Lower lobe of right lung (tissue), 2 donors: ENCODE measurements around the gene CFAP43. TPM values are rescaled to one million over a fixed set of nuclear protein-coding genes. Genes with fewer than 3 reads are reported as not detected.

Experiments
- ATAC-seq, 2 donors: fragments of 200-7000 bp; cut with Tn5 transposase; one replicate each; pipeline ENCODE4 v1.9.1; 2020 to 2022; ENCODE audit warnings: mild to moderate bottlenecking in 2 of 2, moderate library complexity in 2 of 2
- DNase-seq: peaks from one replicate; pipeline ENCODE4 v3.0.0-alpha.2; 2020
- H3K27ac ChIP-seq: fragments of 200-600 bp; one replicate; pipeline ENCODE4 v1.8.0; 2022
- H3K27me3 ChIP-seq: fragments of 200-600 bp; one replicate; pipeline ENCODE4 v1.8.0; 2022; ENCODE audit warnings: low read depth
- H3K36me3 ChIP-seq: fragments of 200-600 bp; one replicate; pipeline ENCODE4 v1.8.0; 2022; ENCODE audit warnings: mild to moderate bottlenecking
- H3K4me1 ChIP-seq: fragments of 200-600 bp; one replicate; pipeline ENCODE4 v1.8.0; 2022
- H3K4me3 ChIP-seq: fragments of 200-600 bp; one replicate; pipeline ENCODE4 v1.8.0; 2022; ENCODE audit warnings: mild to moderate bottlenecking
- H3K9me3 ChIP-seq: fragments of 200-600 bp; one replicate; pipeline ENCODE4 v1.8.0; 2022
- CTCF ChIP-seq: fragments of 200-600 bp; IDR thresholded peaks from one replicate; pipeline ENCODE4 v1.8.0; 2022; ENCODE audit warnings: antibody characterized with exemption, mild to moderate bottlenecking
- intact Hi-C: fragments of 100-400 bp; cut with DNase I; formaldehyde crosslinking; loops from one replicate; pipeline ENCODE4 v1.11.0; 2022
- total RNA-seq: library from RNA; stranded (reverse); fragmentation: NEBNext Ultra II Directional; extraction: Animal tissue kit (Norgen Biotek cat#: 25700); gene quantifications from one replicate; pipeline ENCODE4 v1.2.1, GENCODE V29; 2021
- donor health status: DM: no; HTN: yes; CAD: no; lungs with severe emphysema.

Gene CFAP43
- total RNA-seq, 1 donor from 2014 or later: 12.9 TPM

DNA sequence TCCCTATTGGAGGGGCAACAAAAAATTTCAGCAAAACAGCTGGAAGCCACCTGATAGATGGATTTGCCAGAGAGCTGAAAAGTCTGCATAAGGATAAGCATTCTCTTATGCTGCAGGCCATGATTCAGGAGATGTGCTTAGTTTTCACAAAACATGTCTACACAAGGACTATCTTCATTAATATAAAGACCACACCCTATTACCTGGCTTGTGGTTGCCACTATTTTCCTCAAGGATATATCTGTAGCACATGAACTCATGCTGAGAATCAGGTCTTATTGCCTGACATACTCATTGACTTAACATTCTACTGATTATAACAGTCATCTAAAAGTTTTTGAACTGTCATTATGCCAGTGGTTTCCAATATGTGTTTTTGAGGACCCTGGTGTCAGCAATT lies 139.4 kb downstream of the CFAP43 start:
- Histone ChIP-seq H3K27me3 (no peaks in the 10 kb centered on the region), H3K4me1 (no peaks in the 10 kb centered on the region), H3K4me3 (no peak overlapping the region), H3K9me3 (no peaks in the 10 kb centered on the region), H3K27ac (no peak overlapping the region), H3K36me3 (no peaks in the 10 kb centered on the region)
- DNase-seq (no peak), ATAC-seq (no peak)
- intact Hi-C loops: no loop called here
- TF ChIP-seq CTCF: no peak

DNA sequence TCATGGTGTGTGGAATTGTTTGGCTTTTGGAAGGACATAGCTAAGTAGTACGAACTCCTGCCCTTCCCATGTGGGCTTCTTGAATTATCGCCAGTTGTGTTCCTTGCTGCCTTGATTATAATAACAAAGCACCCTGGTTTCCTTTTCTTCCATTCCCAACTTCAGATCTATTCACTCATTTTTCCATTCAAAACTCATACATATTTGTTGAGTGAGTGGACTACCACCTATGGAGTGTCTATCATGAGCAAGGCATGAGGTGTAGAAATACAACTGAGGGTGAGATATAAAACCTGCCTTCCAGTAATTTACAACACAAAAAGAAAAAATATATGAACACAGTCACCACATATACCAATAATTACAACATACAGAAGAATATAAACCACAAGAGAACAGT lies 141.6 kb downstream of the CFAP43 start:
- intact Hi-C loops: no loop called here

GRCh38 chr10:104089621-104090020 lies 142.5 kb downstream of the CFAP43 start:
- Histone ChIP-seq H3K9me3 (no peaks in the 10 kb centered on the region), H3K36me3 (no peaks in the 10 kb centered on the region), H3K27ac (no peak overlapping the region), H3K27me3 (no peaks in the 10 kb centered on the region), H3K4me3 (no peak overlapping the region), H3K4me1 (no peaks in the 10 kb centered on the region)
- DNase-seq: no peak
- intact Hi-C loops: no loop called here
- ATAC-seq: no peak
- TF ChIP-seq CTCF: no peak

More for the DNA sequence above, 141.6 kb downstream of the CFAP43 start:
- Histone ChIP-seq H3K27ac (no peak overlapping the region), H3K4me3 (no peak overlapping the region), H3K36me3 (no peaks in the 10 kb centered on the region), H3K4me1 (no peaks in the 10 kb centered on the region), H3K9me3 (no peaks in the 10 kb centered on the region), H3K27me3 (no peaks in the 10 kb centered on the region)
- TF ChIP-seq CTCF: no peak
- no peak for ATAC-seq
- DNase-seq: no peak

DNA sequence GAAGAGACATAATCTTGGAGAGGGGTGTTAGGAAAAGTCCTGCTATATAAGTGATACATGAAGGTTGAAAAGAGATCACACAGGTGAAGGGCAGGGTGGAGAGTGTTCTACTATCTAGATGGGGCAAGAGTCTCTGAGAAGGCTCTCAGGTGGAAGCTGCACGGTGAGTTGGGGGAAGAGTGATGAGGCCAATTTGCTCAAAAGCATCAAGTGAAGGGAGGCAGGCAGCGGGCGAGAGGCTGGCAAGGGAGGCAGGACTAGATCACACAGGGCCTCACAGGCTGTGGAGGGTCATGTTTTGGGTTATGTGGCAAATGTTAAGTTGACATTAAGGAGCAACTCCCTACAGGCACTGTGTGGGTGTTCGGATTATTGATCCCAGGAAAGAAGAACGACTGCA lies 143.9 kb downstream of the CFAP43 start:
- Histone ChIP-seq H3K36me3 (no peaks in the 10 kb centered on the region), H3K4me3 (no peak overlapping the region), H3K4me1 (no peaks in the 10 kb centered on the region), H3K9me3 (no peaks in the 10 kb centered on the region), H3K27ac (no peak overlapping the region), H3K27me3 (no peaks in the 10 kb centered on the region)
- no peak for ATAC-seq
- no peak for TF ChIP-seq CTCF
- no peak for DNase-seq
- intact Hi-C loops: no loop called here

DNA sequence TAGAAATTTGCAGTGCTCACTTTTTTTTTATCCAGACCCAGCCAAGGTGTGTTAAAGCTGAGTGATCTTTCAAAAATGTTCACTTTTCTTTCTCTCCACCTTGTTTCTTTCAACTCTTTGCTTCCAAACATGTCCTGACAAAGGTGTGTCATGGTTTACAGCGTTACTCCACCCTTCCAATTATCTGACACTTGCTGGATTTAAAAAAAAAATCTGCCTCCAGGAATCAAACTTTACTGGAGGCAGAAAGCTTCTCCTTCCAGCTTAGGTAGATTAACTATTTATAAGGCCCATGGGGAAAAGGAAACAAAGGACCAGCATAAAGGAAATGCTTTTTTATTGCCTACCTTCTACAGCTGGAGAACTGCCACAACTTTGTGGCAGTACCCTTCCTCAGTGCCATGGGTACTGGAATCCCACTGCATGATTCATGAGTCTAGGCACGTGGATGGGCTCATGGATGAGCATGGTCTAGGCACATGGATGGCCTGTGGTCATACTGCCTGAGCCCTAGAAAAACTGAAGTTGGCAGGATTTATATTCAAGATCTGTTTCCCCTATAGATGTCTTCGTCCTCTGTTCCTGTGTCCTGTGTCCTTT lies 146.3 kb downstream of the CFAP43 start, which contains the start of gene COL17A1:
Gene COL17A1, minus strand, starts transcription at position 80 of the 600 bp plus-strand sequence. CDS start 5,207 bp downstream, outside the sequence.
- no peak for ATAC-seq
- Histone ChIP-seq H3K4me1 (no peaks in the 10 kb centered on the region), H3K27me3 (no peaks in the 10 kb centered on the region), H3K9me3 (no peaks in the 10 kb centered on the region), H3K4me3 (no peak within 1 kb of the TSS), H3K36me3 (no peaks in the 10 kb centered on the region), H3K27ac (no peak within 1 kb of the TSS)
- intact Hi-C loops: no loop called here
- no peak for DNase-seq
- TF ChIP-seq CTCF: no peak
